GM18498 (cell line): ENCODE data around the gene CNEP1R1.
"Not testable (repeated sequence)": the region's sequence is repeated elsewhere in the genome, so short reads cannot be mapped to it uniquely, and the experiment has no call there.

Experiments
- ATAC-seq: cut with Tn5 transposase; IDR thresholded peaks from one replicate; pipeline ENCODE4 v1.9.1; 2021; ENCODE audit warnings: mild to moderate bottlenecking, moderate library complexity; ENCODE audit not compliant: unreplicated experiment

Gene CNEP1R1

DNA sequence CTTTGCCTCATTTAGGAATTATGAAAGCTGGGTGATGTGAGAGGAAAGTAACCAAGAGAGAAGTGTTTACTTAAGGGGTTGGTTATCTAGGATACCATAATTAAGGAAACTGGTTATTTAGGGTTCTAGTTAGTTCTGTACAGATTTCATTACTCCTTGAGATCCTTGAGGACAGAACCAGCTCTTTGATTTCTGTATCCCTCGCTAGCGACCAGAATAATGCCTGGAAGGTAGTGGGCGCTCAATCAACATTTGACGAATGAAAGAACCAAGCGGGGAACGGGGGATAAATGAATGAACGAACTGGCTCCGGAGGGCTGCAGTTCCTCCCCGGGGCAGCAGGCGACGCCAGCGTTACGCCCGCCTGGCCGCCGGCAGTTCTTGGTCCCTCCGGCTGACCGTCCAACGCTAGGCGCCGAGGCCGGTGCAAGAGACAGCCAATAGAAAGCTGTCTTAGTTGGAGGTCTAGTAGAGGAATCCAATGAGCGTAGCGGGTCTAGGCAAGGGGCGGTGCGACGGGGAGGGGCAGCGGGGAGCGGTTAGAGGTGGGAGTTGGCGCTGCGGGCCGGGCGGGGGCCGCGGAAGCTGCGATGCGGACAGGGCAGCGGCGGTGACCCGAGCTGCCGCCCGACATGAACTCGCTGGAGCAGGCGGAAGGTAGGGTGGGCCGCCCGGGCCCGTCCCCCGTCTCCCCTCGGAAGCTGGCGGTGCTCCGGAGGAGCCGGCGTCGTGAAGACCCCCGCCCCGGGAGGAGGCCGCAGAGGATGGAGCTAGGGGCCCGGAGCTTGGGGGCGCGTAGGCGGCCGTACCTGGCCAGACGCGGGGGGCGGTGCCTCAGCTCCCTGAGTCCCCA, at the start of gene CNEP1R1:
TSS of gene CNEP1R1 (plus strand) at position 542 of the 853 bp plus-strand sequence. CDS start at position 633, 91 bp downstream.
- peak; percentile 99 for ATAC-seq

DNA sequence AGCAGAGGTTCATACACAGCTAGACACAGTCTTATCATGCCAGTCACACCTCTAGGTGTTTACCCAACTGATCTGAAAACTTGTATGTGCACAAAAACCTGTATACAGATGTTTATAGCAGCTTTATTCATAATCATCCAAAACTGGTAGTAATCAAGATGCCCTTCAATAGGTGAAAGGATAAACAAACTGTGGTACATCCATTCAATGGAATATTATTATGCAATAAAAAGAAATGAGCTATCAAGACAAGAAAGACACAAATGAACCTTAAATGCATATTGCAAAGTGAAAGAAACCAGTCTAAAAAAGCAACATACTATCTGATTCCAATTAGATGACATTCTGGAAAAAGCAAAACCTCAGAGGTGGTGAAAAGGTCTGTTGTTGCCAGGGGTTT, 47.6 kb upstream of the CNEP1R1 start:
- ATAC-seq, result no peak

DNA sequence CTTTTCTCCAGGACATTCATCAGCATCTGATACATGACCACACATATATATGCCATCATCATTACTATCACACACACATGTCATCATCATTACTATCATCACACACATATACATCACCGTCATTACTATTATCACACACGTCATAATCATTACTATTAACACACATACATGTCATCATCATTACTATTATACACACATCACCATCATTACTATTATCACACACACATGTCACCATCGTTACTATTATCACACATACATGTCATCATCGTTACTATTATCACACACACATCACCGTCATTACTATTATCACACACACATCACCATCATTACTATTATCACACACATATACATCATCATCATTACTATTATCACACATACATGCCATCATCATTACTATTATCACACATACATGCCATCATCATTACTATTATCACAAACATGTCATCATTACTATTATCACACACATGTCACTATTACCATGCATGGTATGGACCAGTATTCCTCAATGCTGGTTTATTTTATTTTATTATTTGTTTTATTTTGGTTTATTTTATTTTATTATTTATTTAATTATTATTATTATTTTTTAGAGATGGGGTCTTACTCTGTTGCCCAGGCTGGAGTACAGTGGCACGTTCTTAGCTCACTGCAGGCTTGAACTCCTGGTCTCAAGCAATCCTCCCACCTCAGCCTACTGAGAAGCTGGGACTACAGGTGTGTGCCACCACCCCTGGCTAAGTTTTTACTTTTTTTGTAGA, 46.3 kb upstream of the CNEP1R1 start:
- no peak for ATAC-seq

- no peak for ATAC-seq
Measured at GRCh38 chr16:49980166-49980565, 44.9 kb upstream of the CNEP1R1 start.

- ATAC-seq, result no peak
Measured at GRCh38 chr16:49986351-49987124, 38.5 kb upstream of the CNEP1R1 start.

DNA sequence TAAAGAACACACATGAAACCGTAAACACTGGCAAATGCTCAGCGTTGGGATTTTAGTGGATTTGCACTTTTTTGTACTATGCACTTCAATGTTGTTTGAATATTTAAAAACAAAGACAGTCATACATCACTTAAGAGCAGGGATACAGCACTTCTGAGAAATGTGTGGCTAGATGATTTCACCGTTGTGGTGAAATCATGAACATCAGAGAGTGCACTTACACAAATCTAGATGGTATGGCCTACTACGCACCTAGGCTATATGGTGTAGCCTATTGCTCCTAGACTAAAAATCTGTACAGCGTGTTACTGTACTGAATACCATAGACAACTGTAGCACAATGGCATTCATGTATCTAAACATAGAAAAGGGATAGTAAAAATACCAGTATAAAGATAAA, 37.6 kb upstream of the CNEP1R1 start:
- no peak for ATAC-seq

GRCh38 chr16:49992825-49993224, 32.2 kb upstream of the CNEP1R1 start:
- no peak for ATAC-seq

- ATAC-seq, result no peak
Measured at GRCh38 chr16:49993579-49993978, 31.4 kb upstream of the CNEP1R1 start.

- no peak for ATAC-seq
Measured at GRCh38 chr16:49994006-49994405, 31.0 kb upstream of the CNEP1R1 start.

GRCh38 chr16:49995720-49996119, 29.3 kb upstream of the CNEP1R1 start:
- ATAC-seq, result no peak

DNA sequence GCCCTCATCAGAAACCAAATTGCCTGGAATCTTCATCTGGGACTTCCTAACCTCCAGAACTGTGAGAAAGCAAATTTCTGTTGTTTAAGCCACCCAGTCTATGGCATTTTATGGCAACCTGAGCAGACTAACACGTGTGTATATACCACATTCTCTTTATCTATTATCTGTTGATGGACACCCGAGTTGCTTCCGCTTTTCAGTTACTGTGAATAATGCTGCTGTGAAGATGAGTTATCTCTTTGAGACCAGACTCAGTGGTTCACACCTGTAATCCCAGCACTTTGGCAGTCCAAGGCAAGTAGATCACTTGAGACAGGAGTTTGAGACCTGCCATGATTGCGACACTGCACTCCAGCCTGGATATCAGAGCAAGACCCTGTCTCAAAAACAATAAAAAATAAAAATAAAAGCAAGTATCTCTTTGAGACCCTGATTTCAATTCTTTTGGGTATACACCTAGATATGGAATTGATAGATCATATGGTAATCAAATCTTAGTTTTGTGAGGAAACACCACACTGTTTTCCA, 27.2 kb upstream of the CNEP1R1 start:
- ATAC-seq, result no peak

DNA sequence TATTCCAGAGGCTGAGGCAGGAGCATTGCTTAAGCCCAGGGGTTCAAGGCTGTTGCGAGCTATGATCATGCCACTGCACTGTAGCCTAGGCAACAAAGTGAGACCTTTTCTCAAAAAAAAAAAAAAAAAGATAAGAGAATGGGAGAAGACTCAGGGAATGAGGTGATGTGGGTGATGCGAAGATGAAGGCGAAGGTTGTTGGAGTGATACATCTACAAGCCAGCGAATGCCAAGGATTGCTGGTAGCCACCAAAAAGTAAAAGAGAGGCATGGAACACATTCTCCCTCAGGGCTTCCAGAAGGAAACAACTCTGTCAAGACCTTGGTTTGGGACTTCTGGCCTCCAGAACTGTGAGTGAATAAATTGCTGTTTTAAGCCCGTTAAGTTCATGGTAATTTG, 26.0 kb upstream of the CNEP1R1 start:
- ATAC-seq, result no peak

DNA sequence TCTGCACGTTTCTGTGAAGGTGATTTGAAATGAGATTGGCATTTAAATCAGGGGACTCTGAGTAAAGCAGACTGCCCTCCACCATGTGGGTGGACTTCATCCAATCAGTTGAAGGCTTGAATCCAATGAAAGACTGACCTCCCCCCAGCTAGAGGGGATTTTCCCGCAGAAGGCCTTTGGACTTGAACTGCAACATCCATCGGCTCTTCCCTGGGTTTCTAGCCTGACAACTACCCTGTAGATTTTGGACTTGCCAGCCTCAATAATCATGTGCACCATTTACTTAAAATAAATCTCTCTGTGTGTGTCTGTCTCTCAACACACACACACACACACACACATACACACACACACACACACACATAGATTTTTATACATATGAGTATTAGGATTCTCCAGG, 23.9 kb upstream of the CNEP1R1 start:
- no peak for ATAC-seq

DNA sequence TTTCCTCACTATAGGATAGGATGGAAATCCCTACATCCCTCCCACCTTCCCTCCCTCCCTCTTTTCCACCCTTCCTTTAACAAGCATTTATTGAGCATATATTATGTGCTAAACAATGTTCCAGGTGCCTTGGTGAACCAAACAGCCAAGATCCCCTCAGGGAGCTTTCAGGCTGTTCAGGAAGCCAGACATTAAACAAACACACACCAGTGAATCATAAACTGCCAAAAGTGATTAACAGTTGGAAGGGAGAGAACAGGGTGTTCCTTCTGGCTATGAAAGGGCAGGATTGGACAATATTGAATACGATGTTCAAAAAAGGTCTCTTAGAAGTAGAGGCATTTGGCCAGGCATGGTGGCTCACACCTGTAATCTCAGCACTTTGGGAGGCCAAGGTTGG, 22.8 kb upstream of the CNEP1R1 start:
- ATAC-seq, result no peak

- ATAC-seq, result no peak
Measured at GRCh38 chr16:50004239-50004638, 20.8 kb upstream of the CNEP1R1 start.

GRCh38 chr16:50006964-50007363, 18.1 kb upstream of the CNEP1R1 start:
- no peak for ATAC-seq

DNA sequence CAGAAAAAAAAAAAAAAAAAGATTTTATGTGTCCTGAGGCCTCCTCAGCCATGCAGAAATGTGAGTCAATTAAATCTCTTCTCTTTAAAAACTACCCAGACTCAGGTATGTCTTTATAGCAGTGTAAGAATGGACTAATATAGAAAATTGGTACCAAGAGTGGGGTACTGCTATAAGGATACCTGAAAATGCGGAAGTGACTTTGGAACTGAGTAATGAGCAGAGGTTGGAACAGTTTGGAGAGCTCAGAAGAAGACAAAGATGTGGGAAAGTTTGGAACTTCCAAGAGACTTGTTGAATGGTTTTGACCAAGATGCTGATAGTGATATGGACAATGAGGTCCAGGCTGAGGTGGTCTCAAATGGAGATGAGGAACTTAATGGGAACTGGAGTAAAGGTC, 17.3 kb upstream of the CNEP1R1 start:
- ATAC-seq, result no peak

- ATAC-seq, result no peak
Measured at GRCh38 chr16:50010212-50010611, 14.8 kb upstream of the CNEP1R1 start.

- ATAC-seq, result no peak
Measured at GRCh38 chr16:50011707-50012106, 13.3 kb upstream of the CNEP1R1 start.

- no peak for ATAC-seq
Measured at GRCh38 chr16:50012182-50012581, 12.8 kb upstream of the CNEP1R1 start.

DNA sequence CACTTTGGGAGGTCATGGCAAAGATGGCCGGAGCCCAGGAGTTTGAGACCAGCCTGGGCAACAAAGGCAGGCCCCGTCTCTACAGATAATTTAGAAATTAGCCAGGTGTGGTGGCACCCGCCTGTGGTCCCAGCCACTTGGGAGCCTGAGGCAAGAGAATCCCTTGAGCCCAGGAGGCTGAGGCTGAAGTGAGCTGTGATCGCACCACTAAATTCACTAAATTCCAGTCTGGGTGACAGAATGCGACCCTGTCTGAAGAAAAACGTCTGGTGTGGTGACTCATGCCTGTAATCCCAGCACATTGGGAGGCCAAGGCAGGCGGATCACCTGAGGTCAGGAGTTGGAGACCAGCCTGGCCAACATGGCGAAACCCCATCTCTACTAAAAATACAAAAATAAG, 10.8 kb upstream of the CNEP1R1 start:
- not testable (repeated sequence) for ATAC-seq
